NCI-H526 (cell line): ENCODE measurements around the gene PELI3.

Experiments used
- DNase-seq, 2 experiments: peaks; one replicate each; lab custom pipeline; 2025; lab: John Stamatoyannopoulos, UW

The PELI3 gene

GRCh38 chr11:66473608-66474515, 7.2 kb downstream of the PELI3 start:
- no peak for DNase-seq

- DNase-seq: no peak
Measured at GRCh38 chr11:66475349-66476172, 8.9 kb downstream of the PELI3 start.

- no peak for DNase-seq
Measured at GRCh38 chr11:66476173-66476840, 9.6 kb downstream of the PELI3 start.

- peak in 1 of 2 experiments; percentile 43 for DNase-seq
Measured at GRCh38 chr11:66476841-66477251, 10.1 kb downstream of the PELI3 start.

DNA sequence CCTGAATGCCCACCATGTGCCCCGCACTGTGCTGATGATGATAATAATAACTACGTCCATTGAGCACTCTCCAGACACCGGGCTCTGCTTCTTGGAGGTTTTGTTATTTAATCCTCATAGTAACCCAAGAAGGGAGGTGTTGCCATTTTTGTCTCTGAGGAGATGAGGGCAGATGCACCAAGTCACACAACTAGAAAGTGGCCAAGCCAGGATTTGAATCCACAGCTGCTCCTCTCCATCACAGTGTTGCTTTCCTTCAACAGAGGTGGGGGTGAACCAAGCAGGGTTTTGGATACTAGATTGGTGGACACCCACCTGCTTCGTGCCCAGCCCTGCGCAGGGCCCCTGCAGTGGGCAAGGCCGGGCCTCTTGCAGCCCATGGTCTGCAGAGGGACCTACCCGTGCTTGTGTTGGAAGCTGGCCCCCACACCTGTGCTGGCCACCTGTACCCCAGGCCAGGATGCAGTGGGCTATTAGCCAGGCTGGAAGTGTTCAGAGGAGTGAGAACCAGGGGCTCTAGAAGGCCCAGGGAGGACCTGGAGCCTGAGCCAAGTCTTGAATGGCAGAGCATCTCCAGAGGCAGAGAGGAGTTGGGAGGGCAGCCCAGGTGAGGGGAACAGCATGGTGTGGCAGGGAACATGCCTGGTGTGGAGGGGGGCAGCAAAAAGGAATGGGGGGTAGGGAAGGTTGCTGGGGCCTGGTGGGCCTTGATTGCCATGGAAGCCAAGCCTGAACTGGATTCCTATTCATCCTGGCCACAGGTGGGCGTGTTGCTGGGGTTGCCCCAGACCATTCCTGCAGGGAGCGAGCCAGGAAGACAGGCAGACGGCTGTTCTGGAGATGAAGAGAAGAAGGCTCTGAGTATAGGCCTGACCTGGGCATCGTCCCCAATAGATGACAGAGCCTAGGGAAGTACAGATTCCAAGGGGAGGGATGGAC, 10.8 kb downstream of the PELI3 start:
- no peak for DNase-seq

DNA sequence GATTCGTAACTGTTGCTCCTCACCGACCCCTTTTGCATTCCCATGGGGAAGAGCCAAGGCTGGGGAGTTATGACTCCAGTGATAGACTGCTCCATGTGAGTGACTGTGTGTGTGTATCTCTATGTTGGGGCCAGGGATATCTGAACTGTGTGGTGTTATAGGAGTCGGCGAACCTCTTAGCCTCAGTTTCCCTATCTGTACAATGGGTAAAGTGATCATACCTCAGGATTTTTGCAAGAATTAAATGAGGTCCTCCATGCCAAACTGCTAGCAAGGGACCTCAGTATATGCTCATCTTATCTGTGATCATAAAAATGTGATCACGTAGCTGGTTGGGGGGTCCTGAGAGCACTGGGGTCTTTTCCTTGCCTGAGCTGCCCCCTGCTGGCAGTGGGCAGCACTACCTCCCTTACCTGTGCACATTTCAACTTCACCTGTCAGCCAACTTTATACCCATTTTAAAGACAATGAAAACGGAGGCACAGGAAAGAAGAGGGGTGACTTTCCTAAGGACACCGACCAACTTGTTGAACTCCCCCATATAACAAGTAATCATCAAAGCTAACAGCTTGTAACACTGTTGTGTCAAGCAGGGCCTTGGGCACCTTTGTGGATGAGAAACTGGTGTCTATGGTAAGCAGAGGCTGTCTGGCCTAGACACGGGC, 12.2 kb downstream of the PELI3 start:
- peak; percentile 28 to 63 for DNase-seq

- DNase-seq: peak; percentile 88 to 95
Measured at GRCh38 chr11:66479394-66480116, 12.8 kb downstream of the PELI3 start.

DNA sequence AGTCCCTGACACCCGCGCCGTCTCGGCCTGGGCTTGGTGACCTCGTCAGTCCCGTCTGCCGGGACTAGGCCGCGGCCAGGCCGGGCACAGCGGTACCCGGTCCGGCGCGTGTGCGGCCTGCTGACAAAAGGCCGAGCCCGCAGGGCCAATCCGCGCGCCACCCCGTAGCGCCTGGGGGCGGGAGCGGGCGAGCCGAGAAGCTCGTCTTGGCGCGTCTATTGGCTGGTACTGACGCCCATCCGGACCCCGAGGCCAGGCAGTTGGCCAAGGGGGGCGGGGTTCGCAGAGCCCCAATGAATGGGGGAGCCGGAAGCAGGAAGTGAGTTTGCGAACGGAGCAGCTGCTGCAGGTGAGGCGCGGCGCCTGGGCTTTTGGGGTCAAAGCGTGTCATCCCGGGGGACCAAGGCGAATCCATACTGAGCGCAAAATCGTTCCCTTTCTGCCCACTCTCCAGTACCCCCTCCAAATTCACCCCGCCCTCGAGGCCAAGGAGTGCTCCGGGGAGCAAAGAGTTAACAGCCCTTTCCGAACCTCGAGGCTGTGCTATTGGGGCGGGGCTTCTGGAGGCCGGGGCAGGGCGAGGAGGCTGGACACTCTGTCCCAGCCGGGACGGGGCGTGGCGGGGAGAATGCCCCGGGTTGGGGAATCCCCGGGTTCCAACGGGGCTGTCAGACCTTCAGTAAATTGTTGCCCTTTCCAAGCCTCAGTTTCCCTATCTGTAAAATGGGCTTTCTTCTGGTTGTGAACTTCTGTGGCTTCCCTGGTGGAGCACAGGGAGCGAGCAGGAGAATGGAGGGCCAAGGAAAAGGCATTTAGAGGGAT, 13.6 kb downstream of the PELI3 start, which contains the start of gene DPP3:
TSS of gene DPP3 (plus strand) at position 318 of the 822 bp plus-strand sequence. CDS start 1,767 bp downstream, outside the sequence.
- DNase-seq: peak; percentile 95 to 99

- DNase-seq: no peak
Measured at GRCh38 chr11:66484806-66485380, 18.2 kb downstream of the PELI3 start.

DNA sequence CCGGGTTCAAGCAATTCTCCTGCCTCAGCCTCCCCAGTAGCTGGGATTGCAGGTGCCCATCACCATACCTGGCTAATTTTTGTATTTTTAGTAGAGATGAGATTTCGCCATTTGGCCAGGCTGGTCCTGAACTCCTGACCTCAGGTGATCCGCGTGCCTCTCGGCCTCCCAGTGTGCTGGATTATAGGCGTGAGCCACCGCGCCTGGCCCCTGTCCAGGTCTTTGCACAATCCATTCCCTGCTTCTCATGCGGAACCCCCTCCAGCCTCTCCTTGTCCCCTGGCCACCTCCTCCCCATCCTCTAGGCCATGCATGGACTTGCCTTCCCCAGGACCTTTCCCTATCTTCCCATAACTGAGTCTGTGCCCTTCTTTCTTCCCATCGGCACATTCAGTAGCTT, 22.3 kb downstream of the PELI3 start:
- no peak for DNase-seq

DNA sequence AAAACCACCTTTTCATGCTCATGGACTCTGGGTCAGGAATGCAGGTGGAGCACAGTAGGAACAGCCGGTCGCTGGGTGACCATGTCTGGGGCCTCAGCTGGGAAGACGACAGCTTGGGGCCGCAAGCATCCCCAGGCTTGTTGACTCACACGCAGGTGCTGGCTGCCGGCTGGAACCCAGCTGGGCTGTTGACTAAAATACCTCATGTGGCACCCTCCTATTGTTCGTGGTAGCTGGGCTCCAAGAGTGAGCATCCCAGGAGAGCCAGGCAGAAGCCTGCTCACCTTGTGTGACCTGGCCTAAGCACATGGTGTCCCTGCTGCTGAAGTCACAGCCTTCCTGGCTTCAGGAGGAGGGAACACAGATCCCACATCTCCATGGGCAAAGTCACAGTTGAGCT, 22.9 kb downstream of the PELI3 start:
- DNase-seq: no peak

DNA sequence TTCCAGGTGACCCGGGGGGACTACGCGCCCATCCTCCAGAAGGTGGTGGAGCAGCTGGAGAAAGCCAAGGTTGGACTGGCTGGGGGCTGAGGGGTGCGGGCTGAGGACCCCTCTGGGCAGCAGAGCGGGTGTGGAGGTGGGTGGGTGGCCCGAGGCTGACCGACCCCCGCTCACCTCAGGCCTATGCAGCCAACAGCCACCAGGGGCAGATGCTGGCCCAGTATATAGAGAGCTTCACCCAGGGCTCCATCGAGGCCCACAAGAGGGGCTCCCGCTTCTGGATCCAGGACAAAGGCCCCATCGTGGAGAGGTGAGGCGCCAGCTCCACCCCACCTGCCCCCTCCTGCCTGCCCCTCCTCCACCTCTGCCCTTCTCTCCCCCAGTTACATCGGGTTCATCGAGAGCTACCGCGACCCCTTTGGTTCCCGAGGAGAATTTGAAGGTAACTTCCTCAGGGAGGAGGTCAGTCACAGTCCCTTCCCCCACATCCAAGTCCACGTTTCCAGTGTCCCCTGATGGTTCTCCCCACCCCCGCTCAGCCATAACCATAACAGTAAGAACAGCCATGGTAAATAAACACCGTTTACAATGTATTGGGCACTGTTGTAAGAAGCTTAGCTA, 24.7 kb downstream of the PELI3 start:
- no peak for DNase-seq

DNA sequence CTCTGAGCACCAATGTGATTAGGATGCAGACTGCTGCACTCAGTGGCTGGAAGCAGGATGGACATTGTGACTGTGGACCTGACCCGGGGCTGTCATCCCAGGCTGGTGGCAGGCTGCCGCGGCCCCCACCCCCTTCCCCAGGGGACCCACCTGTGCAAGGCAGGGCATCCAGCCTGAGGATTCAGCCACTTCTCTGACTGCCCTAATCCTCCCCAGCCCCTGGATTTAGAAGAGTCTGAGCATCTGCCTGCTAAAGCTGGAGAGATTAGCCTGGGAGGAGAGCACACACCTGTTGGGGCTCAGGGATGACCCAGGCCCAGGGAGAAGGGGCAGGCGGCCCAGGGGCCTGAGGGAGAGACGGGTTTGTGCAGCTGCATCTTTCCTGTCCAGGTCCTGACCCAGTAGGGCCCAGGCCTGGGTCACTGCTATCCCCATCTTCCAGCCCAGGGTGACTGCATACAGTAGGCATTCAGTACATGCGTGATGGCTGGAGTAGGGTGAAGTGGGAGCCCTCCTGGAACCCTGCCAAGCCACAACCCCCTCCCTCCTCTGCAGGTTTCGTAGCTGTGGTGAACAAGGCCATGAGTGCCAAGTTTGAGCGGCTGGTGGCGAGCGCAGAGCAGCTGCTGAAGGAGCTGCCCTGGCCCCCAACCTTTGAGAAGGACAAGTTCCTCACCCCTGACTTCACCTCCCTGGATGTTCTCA, 25.6 kb downstream of the PELI3 start:
- no peak for DNase-seq

DNA sequence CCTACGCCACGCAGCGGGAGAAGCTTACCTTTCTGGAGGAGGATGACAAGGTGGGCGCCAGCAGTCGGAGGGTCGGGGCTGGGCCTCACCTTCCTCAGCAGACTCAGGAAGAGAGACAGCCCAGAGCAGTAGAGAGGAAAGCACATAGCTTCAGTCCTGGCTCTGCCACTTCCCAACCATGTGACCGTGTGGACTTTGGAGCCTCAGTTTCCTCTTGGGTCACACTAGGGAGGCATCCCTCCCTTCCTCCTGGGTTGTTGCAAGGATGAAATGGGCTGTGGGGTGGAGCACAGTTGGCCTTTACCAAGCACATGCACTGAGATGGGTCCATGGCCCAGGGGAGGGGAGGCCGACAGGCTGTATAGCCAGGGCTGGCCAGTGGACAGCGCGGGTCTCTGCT, 26.4 kb downstream of the PELI3 start:
- no peak for DNase-seq

GRCh38 chr11:66494458-66494857, 27.8 kb downstream of the PELI3 start:
- no peak for DNase-seq

GRCh38 chr11:66494935-66495334, 28.2 kb downstream of the PELI3 start:
- DNase-seq: no peak

- no peak for DNase-seq
Measured at GRCh38 chr11:66495401-66495854, 28.7 kb downstream of the PELI3 start.
